ENCODE data around the gene THSD8. TPM values are rescaled to one million over a fixed set of nuclear protein-coding genes. Genes with fewer than 3 reads are reported as not detected.

The THSD8 gene
- total RNA-seq, 1 donor, result not detected

DNA sequence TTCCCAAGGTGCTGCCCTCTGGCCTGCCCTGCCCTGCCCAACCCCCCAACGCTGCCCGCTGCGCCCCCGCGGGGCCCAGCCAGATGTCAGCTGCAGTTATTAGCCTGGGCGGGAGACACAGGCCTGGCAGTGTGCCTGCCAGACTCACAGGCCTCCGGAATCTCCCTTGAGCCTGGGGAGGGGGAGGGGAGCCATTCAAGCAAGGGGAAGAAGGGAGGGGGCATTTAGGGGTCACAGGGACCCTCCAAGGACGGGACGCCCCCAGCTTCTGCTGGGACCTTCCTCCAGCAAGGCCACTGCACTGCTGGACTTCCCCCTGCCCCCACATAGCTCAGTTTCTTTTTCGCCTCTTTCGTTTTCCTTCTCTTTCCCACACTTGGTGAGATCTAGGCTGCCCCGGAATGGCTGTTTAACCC lies 13.2 kb upstream of the THSD8 start:
- peak overlapping the region; percentile 77 for H3K4me3 ChIP-seq (ENCODE audit: low read depth, low read length)
- peak; percentile 81 for DNase-seq (ENCODE audit: low read depth)

GRCh38 chr19:12789098-12789903 lies 12.6 kb upstream of the THSD8 start:
- peak; percentile 55 for DNase-seq (ENCODE audit: low read depth)
- TF ChIP-seq, protein P1, sequence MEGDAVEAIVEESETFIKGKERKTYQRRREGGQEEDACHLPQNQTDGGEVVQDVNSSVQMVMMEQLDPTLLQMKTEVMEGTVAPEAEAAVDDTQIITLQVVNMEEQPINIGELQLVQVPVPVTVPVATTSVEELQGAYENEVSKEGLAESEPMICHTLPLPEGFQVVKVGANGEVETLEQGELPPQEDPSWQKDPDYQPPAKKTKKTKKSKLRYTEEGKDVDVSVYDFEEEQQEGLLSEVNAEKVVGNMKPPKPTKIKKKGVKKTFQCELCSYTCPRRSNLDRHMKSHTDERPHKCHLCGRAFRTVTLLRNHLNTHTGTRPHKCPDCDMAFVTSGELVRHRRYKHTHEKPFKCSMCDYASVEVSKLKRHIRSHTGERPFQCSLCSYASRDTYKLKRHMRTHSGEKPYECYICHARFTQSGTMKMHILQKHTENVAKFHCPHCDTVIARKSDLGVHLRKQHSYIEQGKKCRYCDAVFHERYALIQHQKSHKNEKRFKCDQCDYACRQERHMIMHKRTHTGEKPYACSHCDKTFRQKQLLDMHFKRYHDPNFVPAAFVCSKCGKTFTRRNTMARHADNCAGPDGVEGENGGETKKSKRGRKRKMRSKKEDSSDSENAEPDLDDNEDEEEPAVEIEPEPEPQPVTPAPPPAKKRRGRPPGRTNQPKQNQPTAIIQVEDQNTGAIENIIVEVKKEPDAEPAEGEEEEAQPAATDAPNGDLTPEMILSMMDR (IDR thresholded peaks at IDR 0.05; ENCODE audit: insufficient read depth, low read depth, low read length), result no peak
- peak overlapping the region; percentile 77 for H3K4me3 ChIP-seq (ENCODE audit: low read depth, low read length)

More for the DNA sequence above, 13.2 kb upstream of the THSD8 start:
- TF ChIP-seq, protein P1 (IDR thresholded peaks at IDR 0.05; ENCODE audit: insufficient read depth, low read depth, low read length), result no peak

DNA sequence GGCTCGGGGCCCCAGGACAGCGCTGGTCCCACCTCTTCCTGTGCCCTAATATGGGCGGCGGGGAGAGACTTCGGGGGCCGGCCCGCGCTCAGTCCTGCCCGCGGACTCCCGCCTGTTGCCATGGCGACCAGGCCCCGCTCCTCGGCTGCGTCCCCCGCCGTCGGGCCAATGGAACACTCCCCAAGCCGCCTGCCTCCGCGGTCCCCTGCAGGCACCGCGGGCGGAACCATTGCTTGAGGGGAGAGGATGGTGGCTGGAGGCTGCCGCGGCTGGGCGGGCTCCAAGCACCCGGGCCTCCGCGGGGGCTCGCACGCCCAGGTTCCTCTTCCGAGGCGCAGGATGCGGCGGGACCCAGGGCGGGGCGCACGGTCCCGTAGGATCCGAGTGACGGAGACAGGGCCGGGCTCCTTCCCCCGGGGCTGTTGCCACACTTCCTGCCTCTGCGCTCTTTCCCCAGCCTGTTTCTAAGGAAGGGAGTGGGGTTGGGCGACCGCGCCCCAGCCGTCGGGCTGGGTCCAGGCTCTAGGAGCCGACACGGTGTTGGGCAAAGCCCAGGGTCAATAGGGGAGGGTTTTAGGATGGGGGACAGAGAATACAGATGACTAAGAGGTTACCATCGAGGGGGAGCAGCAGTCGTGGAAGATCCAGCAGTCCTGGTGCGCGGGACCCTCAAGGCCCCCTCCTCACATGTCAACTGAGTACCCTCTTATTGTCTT lies 11.8 kb upstream of the THSD8 start:
- TF ChIP-seq, protein P1 (IDR thresholded peaks at IDR 0.05; ENCODE audit: insufficient read depth, low read depth, low read length), result no peak
- DNase-seq (ENCODE audit: low read depth), result peak; percentile 98
- peak overlapping the region; percentile 77 for H3K4me3 ChIP-seq (ENCODE audit: low read depth, low read length)

GRCh38 chr19:12790628-12791344 lies 11.1 kb upstream of the THSD8 start:
- TF ChIP-seq, protein P1 (IDR thresholded peaks at IDR 0.05; ENCODE audit: insufficient read depth, low read depth, low read length), result no peak
- DNase-seq (ENCODE audit: low read depth), result no peak
- H3K4me3 ChIP-seq (ENCODE audit: low read depth, low read length), result peak overlapping the region; percentile 77

GRCh38 chr19:12791345-12792050 lies 10.4 kb upstream of the THSD8 start, which contains the start of gene JUNB:
JUNB (plus strand) TSS chr19:12791486; CDS start chr19:12791772, 286 bp downstream.
- peak within 1 kb of the TSS; percentile 77 for H3K4me3 ChIP-seq (ENCODE audit: low read depth, low read length)
- DNase-seq (ENCODE audit: low read depth), result peak; percentile 98
- TF ChIP-seq, protein P1 (IDR thresholded peaks at IDR 0.05; ENCODE audit: insufficient read depth, low read depth, low read length), result peak; percentile 2

Data from fibroblast of villous mesenchyme (primary cell).